Spleen (tissue), 7 donors: ENCODE results near the gene TIMM50.

Source experiments
- CTCF ChIP-seq, 11 experiments: fragments of 200-600 bp in 7 of 11; fragments of 450-650 bp in 4 of 11; sonication (generic) in 4 of 11; IDR thresholded peaks in 8 of 11; conservative IDR thresholded peaks in 3 of 11; 1 replicate in 7 of 11; 2 replicates in 4 of 11; pipeline versions ENCODE4 v1.4.0 to v1.8.0; 2016 to 2021; ENCODE audit warnings: antibody characterized with exemption in 11 of 11, inconsistent platforms in 4 of 11, mild to moderate bottlenecking in 1 of 11
- POLR2AphosphoS5 ChIP-seq, 3 donors: sonication (generic); formaldehyde crosslinking; IDR thresholded peaks; one replicate each; pipeline ENCODE4 v1.5.1; 2017; ENCODE audit warnings: antibody characterized with exemption in 3 of 3
- donor health status: DM: no; HTN: no; CAD: no; lungs with moderate emphysema.
- donor health status: DM: no; HTN: no; CAD: no.
- donor health status: DM: no; HTN: no; CAD: no.

- peak; percentile 93 to 97 (median 93) for TF ChIP-seq POLR2AphosphoS5 (IDR thresholded peaks at IDR 0.05)
- TF ChIP-seq CTCF (IDR thresholded peaks at IDR 0.05 in 8 of 11, conservative IDR thresholded peaks at IDR 0.05 in 3 of 11), result peak; percentile 88 to 97 (median 90)
Observed at GRCh38 chr19:39539518-39540332, 59.1 kb downstream of the TIMM50 start, which contains the start of gene EID2.
